Fibroblast of villous mesenchyme (primary cell): ENCODE data around the gene NTPCR. TPM values are rescaled to one million over a fixed set of nuclear protein-coding genes. Genes with fewer than 3 reads are reported as not detected.

Experiments used
- DNase-seq: peaks from one replicate; pipeline ENCODE4 v3.0.0-alpha.2; 2010; ENCODE audit warnings: low read depth
- H3K4me3 ChIP-seq: 2 replicates; pipeline ENCODE4 v1.5.1; 2011; ENCODE audit warnings: low read depth, mild to moderate bottlenecking, low read length
- total RNA-seq: library from RNA; depleted of rRNA; stranded (reverse); fragments of >200 nt; gene quantifications from 2 replicates; pipeline ENCODE4 v1.2.3, GENCODE V29; 2012
- TF ChIP-seq, protein P1 (sequence below): IDR thresholded peaks from 2 replicates; pipeline ENCODE4 v1.5.1; 2012; ENCODE audit warnings: low read depth, mild to moderate bottlenecking, low read length; ENCODE audit not compliant: insufficient read depth

NTPCR gene
- total RNA-seq, 1 donor = 20.7 TPM

- TF ChIP-seq, protein P1, sequence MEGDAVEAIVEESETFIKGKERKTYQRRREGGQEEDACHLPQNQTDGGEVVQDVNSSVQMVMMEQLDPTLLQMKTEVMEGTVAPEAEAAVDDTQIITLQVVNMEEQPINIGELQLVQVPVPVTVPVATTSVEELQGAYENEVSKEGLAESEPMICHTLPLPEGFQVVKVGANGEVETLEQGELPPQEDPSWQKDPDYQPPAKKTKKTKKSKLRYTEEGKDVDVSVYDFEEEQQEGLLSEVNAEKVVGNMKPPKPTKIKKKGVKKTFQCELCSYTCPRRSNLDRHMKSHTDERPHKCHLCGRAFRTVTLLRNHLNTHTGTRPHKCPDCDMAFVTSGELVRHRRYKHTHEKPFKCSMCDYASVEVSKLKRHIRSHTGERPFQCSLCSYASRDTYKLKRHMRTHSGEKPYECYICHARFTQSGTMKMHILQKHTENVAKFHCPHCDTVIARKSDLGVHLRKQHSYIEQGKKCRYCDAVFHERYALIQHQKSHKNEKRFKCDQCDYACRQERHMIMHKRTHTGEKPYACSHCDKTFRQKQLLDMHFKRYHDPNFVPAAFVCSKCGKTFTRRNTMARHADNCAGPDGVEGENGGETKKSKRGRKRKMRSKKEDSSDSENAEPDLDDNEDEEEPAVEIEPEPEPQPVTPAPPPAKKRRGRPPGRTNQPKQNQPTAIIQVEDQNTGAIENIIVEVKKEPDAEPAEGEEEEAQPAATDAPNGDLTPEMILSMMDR = no peak
- DNase-seq = no peak
- no peak overlapping the region for H3K4me3 ChIP-seq
Observed at GRCh38 chr1:233006108-233006507, 55.7 kb downstream of the NTPCR start.

DNA sequence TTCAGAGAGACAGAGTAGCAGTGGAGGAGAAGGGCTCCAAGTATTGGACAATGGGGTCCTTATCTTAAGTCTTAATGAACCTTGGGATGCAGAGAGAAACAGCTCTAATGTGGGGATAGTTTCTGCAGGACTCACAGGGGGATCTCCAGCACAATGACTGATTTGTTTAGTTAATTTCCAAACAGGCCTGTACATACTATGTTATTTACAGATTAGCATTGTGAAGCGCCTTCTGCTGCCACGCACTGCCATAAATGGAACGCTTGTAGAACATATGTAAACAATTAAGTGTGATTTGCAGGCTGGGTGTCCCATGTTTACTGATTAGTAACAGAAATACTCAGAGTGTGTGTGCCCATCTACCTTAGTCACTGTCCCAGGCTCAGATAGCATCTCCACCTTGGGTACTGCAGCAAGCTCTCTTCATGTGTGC lies 56.1 kb downstream of the NTPCR start:
- no peak overlapping the region for H3K4me3 ChIP-seq
- TF ChIP-seq, protein P1 = no peak
- no peak for DNase-seq

DNA sequence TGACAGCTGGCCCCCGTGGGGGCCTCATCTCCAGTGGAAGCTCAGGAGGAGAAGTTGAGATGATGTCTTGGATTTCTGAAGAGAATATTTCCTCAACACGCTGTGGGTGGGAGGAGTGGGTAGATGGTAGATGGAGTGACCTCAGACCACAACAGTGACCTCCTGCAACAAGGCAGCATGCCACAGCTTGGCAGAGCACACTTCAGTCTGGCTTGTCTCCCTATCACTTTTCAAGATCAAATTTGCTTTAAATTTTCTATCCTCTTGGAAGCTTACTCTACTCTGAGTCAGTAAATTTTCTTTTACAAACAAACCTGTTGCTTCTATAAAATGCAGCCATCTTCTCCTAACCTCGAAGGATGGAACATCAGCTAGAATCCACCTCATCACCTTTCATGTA lies 59.7 kb downstream of the NTPCR start:
- TF ChIP-seq, protein P1 = no peak
- DNase-seq = no peak
- no peak overlapping the region for H3K4me3 ChIP-seq

- H3K4me3 ChIP-seq = no peak overlapping the region
- TF ChIP-seq, protein P1 = no peak
- DNase-seq = no peak
Observed at GRCh38 chr1:233012021-233012420, 61.6 kb downstream of the NTPCR start.

- TF ChIP-seq, protein P1 = no peak
- DNase-seq = no peak
- no peak overlapping the region for H3K4me3 ChIP-seq
Observed at GRCh38 chr1:233015965-233016364, 65.6 kb downstream of the NTPCR start.

- TF ChIP-seq, protein P1 = no peak
- no peak overlapping the region for H3K4me3 ChIP-seq
- no peak for DNase-seq
Observed at GRCh38 chr1:233016798-233017197, 66.4 kb downstream of the NTPCR start.

- DNase-seq = no peak
- no peak overlapping the region for H3K4me3 ChIP-seq
- TF ChIP-seq, protein P1 = no peak
Observed at GRCh38 chr1:233019083-233019482, 68.7 kb downstream of the NTPCR start.
